Measurements from ENCODE around the gene PTPRN2. TPM values are rescaled to one million over a fixed set of nuclear protein-coding genes. Genes with fewer than 3 reads are reported as not detected.

The PTPRN2 gene
- total and polyA plus RNA-seq, 9 of the 15 experiments (the other 6 are each of a cell fraction or from before 2014, with no cell fraction given): not detected

GRCh38 chr7:158082761-158083160, 504.9 kb downstream of the PTPRN2 start (continued):
- TF ChIP-seq CEBPB (tag; IDR thresholded peaks at IDR 0.05) (no peak), RBM17 (IDR thresholded peaks at IDR 0.05; ENCODE audit: borderline replicate concordance, low read depth, low read length) (no peak), ZNF398 (CRISPR knock-in tag; IDR thresholded peaks at IDR 0.05) (no peak)

- Histone ChIP-seq H3K4me3 (no peak overlapping the region), H3K9me3 (replicated peaks; ENCODE audit: control insufficient read depth, insufficient read depth, low read depth, low read length) (no peaks in the 10 kb centered on the region), H3K36me3 (ENCODE audit: control insufficient read depth, insufficient read depth, low read length) (no peaks in the 10 kb centered on the region), H3K27ac (ENCODE audit: extremely low read depth, low read depth, low read length) (no peak overlapping the region), H3K4me2 (ENCODE audit: insufficient read depth, low read length) (no peak overlapping the region), H4K20me1 (replicated peaks; ENCODE audit: control insufficient read depth, insufficient read depth, low read length) (no peaks in the 10 kb centered on the region; the same call in 1 of the 2 replicates), H3K27me3 (ENCODE audit: control insufficient read depth in 2 of 2, insufficient read depth in 2 of 2, low read length in 2 of 2) (peaks cover 25 to 56% of the 10 kb centered on the region in 2 experiments; a peak in 4 of 5 replicates), H3K79me2 (ENCODE audit: control insufficient read depth, insufficient read depth, low read length) (no peaks in the 10 kb centered on the region), H2AFZ (ENCODE audit: low read depth, low read length) (no peak overlapping the region), H3K9ac (ENCODE audit: insufficient read depth in 1 of 2, low read depth in 2 of 2, low read length in 2 of 2) (no peak overlapping the region), H3K4me1 (replicated peaks in 1 of 2; ENCODE audit: control insufficient read depth in 2 of 2, insufficient read depth in 2 of 2, low read length in 2 of 2) (no peaks in the 10 kb centered on the region), H3K9me1 (ENCODE audit: control insufficient read depth, insufficient read depth, low read length) (no peaks in the 10 kb centered on the region)
- no peak for DNase-seq (ENCODE audit: extremely low read depth in 1 of 4, low spot score in 3 of 4)
- ChIA-PET POLR2A (no interaction called here), CTCF (ENCODE audit: low intra/inter-chr PET ratio) (no interaction called here)
- 3% methylated on average over 21 of the region's 21 CpGs for WGBS (ENCODE audit: insufficient coverage, low coverage, missing lambda C conversion rate)
- ATAC-seq: no peak
- in situ Hi-C loops (cut with MboI) (no loop called here), intact Hi-C loops (cut with micrococcal nuclease) (no loop called here)
- FAIRE-seq: no peak
- BruUV-seq (replicated peaks): no TSS peak
- TF ChIP-seq HOMEZ (CRISPR knock-in tag; IDR thresholded peaks at IDR 0.05) (no peak), SNRNP70 (optimal IDR thresholded peaks at IDR 0.05; ENCODE audit: low read depth, low read length) (no peak), TCF15 (CRISPR knock-in tag; IDR thresholded peaks at IDR 0.05) (no peak)
Observed at GRCh38 chr7:158080899-158081445, 506.7 kb downstream of the PTPRN2 start.
